ENCODE results near the gene DPEP2. TPM values are rescaled to one million over a fixed set of nuclear protein-coding genes. Genes with fewer than 3 reads are reported as not detected.

Gene DPEP2
- total and polyA plus RNA-seq, 2 donors, result 5.6 to 19.0 TPM

DNA sequence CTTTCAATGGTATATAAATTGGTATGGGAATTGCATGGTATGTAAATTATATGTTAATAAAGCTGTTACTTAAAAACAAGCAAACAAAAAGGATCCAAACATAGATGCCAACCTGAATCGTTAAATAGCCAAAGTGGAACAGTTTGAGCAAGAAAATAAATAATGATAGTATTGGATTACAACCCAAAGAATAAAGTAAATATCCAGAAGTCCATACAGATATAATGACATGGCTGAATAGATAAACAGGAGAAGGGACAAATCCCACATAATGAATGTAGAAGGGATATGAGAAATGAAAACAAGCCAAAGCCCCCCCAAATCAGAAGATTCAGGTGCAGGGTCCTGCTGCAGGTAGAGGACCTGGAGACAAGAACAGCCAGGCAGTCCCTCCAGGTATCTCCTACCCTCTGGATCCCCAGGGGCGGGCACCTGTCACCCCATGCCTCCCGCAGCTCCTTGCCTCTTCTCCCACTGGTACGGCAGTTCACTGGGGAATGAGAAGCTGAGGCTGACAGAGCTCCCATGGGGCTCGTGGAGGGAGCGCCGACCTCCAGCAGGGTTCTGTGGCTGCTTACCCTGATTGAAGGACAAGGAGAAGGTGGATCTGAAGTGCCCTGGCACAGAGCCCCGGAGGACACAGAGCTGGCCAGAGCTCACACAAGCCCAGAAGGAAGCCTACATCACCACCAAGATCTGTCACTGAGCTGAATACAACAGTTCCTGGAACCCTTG lies 45.5 kb downstream of the DPEP2 start:
- 98% methylated on average over 8 of the region's 8 CpGs for WGBS
- H3K9me3 ChIP-seq (ENCODE audit: control insufficient read depth in 2 of 2, insufficient read depth in 1 of 2, low read length in 1 of 2), result no peaks in the 10 kb centered on the region
- no peak overlapping the region for H3K27ac ChIP-seq (ENCODE audit: low read depth in 1 of 2, low read length in 1 of 2)
- no peaks in the 10 kb centered on the region for H3K4me1 ChIP-seq (ENCODE audit: control insufficient read depth in 2 of 2, insufficient read depth in 2 of 2, low read length in 2 of 2)
- H3K4me3 ChIP-seq (ENCODE audit: low read length in 2 of 2), result no peak overlapping the region
- H3K27me3 ChIP-seq (ENCODE audit: control insufficient read depth in 2 of 2, insufficient read depth in 1 of 2, low read length in 1 of 2), result no peaks in the 10 kb centered on the region
- no peak for DNase-seq (ENCODE audit: low read depth in 6 of 9, low spot score in 9 of 9)
- peaks cover 56 to 69% of the 10 kb centered on the region in 2 donors for H3K36me3 ChIP-seq (ENCODE audit: control insufficient read depth in 2 of 2, insufficient read depth in 2 of 2, low read length in 1 of 2)

DNA sequence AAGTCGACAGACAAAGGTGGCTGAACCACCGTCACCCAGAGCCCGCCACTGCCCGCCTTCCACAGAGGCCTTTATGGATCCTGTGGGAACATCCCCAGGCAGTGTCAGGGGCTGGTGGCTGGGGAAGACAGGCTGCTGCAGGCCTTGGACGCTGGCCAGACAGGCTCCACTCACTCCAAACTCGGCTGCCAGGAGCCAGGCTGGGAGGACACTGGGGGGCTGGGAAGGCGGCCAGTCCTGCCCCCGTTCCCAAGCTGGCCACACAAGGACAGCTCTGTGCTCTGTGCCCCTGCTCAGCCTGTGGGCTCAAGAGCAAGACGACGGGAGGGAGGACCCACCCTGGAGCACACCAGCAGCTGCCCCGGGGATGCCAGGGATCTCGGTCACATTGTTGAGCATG lies 47.8 kb downstream of the DPEP2 start:
- DNase-seq (ENCODE audit: low read depth in 6 of 9, low spot score in 9 of 9), result no peak
- Histone ChIP-seq H3K36me3 (ENCODE audit: control insufficient read depth in 2 of 2, insufficient read depth in 2 of 2, low read length in 1 of 2) (peaks cover 65 to 78% of the 10 kb centered on the region in 2 donors), H3K4me1 (ENCODE audit: control insufficient read depth in 2 of 2, insufficient read depth in 2 of 2, low read length in 2 of 2) (no peaks in the 10 kb centered on the region), H3K9me3 (ENCODE audit: control insufficient read depth in 2 of 2, insufficient read depth in 1 of 2, low read length in 1 of 2) (no peaks in the 10 kb centered on the region), H3K4me3 (ENCODE audit: low read length in 2 of 2) (no peak overlapping the region), H3K27me3 (ENCODE audit: control insufficient read depth in 2 of 2, insufficient read depth in 1 of 2, low read length in 1 of 2) (no peaks in the 10 kb centered on the region), H3K27ac (ENCODE audit: low read depth in 1 of 2, low read length in 1 of 2) (no peak overlapping the region)
- WGBS, result 95% methylated on average over 12 of the region's 12 CpGs

- 98% methylated on average over 16 of the region's 16 CpGs for WGBS
- H3K36me3 ChIP-seq (ENCODE audit: control insufficient read depth in 2 of 2, insufficient read depth in 2 of 2, low read length in 1 of 2), result peaks cover 75 to 83% of the 10 kb centered on the region in 2 donors
- no peak overlapping the region for H3K4me3 ChIP-seq (ENCODE audit: low read length in 2 of 2)
- no peaks in the 10 kb centered on the region for H3K9me3 ChIP-seq (ENCODE audit: control insufficient read depth in 2 of 2, insufficient read depth in 1 of 2, low read length in 1 of 2)
- no peaks in the 10 kb centered on the region for H3K4me1 ChIP-seq (ENCODE audit: control insufficient read depth in 2 of 2, insufficient read depth in 2 of 2, low read length in 2 of 2)
- no peaks in the 10 kb centered on the region for H3K27me3 ChIP-seq (ENCODE audit: control insufficient read depth in 2 of 2, insufficient read depth in 1 of 2, low read length in 1 of 2)
- H3K27ac ChIP-seq (ENCODE audit: low read depth in 1 of 2, low read length in 1 of 2), result no peak overlapping the region
- no peak for DNase-seq (ENCODE audit: low read depth in 6 of 9, low spot score in 9 of 9)
Observed at GRCh38 chr16:67950335-67950843, 48.9 kb downstream of the DPEP2 start.

GRCh38 chr16:67949645-67950044 lies 49.6 kb downstream of the DPEP2 start:
- 94% methylated on average over 11 of the region's 11 CpGs for WGBS
- no peak overlapping the region for H3K4me3 ChIP-seq (ENCODE audit: low read length in 2 of 2)
- H3K4me1 ChIP-seq (ENCODE audit: control insufficient read depth in 2 of 2, insufficient read depth in 2 of 2, low read length in 2 of 2), result no peaks in the 10 kb centered on the region
- H3K27me3 ChIP-seq (ENCODE audit: control insufficient read depth in 2 of 2, insufficient read depth in 1 of 2, low read length in 1 of 2), result no peaks in the 10 kb centered on the region
- no peak for DNase-seq (ENCODE audit: low read depth in 6 of 9, low spot score in 9 of 9)
- no peak overlapping the region for H3K27ac ChIP-seq (ENCODE audit: low read depth in 1 of 2, low read length in 1 of 2)
- H3K9me3 ChIP-seq (ENCODE audit: control insufficient read depth in 2 of 2, insufficient read depth in 1 of 2, low read length in 1 of 2), result no peaks in the 10 kb centered on the region
- H3K36me3 ChIP-seq (ENCODE audit: control insufficient read depth in 2 of 2, insufficient read depth in 2 of 2, low read length in 1 of 2), result peaks cover 76 to 83% of the 10 kb centered on the region in 2 donors

DNA sequence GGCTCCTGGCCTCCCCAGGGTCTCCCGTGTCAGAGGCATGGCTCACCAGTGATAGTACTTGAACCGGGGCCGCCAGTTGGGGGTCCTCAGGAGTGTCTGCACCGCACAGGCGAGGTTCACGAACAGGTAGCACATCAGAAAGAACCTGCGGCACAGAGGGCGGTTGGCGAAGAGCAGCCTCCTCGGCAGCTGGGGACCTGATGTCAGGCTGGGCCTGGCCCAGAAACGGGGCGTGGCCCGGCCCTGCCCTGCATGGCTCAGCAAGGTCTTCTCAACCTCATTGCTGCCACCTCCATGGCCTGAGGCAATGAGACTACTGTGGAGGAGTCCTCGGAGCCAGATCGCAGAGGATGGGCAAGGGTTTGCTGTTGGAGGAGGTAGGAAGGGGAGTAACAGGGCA lies 51.3 kb downstream of the DPEP2 start:
- no peak for DNase-seq (ENCODE audit: low read depth in 6 of 9, low spot score in 9 of 9)
- 99% methylated on average over 15 of the region's 15 CpGs for WGBS
- H3K27ac ChIP-seq (ENCODE audit: low read depth in 1 of 2, low read length in 1 of 2), result no peak overlapping the region
- no peaks in the 10 kb centered on the region for H3K9me3 ChIP-seq (ENCODE audit: control insufficient read depth in 2 of 2, insufficient read depth in 1 of 2, low read length in 1 of 2)
- peaks cover 82 to 89% of the 10 kb centered on the region in 2 donors for H3K36me3 ChIP-seq (ENCODE audit: control insufficient read depth in 2 of 2, insufficient read depth in 2 of 2, low read length in 1 of 2)
- H3K27me3 ChIP-seq (ENCODE audit: control insufficient read depth in 2 of 2, insufficient read depth in 1 of 2, low read length in 1 of 2), result no peaks in the 10 kb centered on the region
- H3K4me3 ChIP-seq (ENCODE audit: low read length in 2 of 2), result no peak overlapping the region
- no peaks in the 10 kb centered on the region for H3K4me1 ChIP-seq (ENCODE audit: control insufficient read depth in 2 of 2, insufficient read depth in 2 of 2, low read length in 2 of 2)

- no peak overlapping the region for H3K27ac ChIP-seq (ENCODE audit: low read depth in 1 of 2, low read length in 1 of 2)
- peaks cover 90 to 96% of the 10 kb centered on the region in 2 donors for H3K36me3 ChIP-seq (ENCODE audit: control insufficient read depth in 2 of 2, insufficient read depth in 2 of 2, low read length in 1 of 2)
- no peaks in the 10 kb centered on the region for H3K27me3 ChIP-seq (ENCODE audit: control insufficient read depth in 2 of 2, insufficient read depth in 1 of 2, low read length in 1 of 2)
- no peak overlapping the region for H3K4me3 ChIP-seq (ENCODE audit: low read length in 2 of 2)
- no peak for DNase-seq (ENCODE audit: low read depth in 6 of 9, low spot score in 9 of 9)
- 98% methylated on average over 28 of the region's 28 CpGs for WGBS
- no peaks in the 10 kb centered on the region for H3K9me3 ChIP-seq (ENCODE audit: control insufficient read depth in 2 of 2, insufficient read depth in 1 of 2, low read length in 1 of 2)
- H3K4me1 ChIP-seq (ENCODE audit: control insufficient read depth in 2 of 2, insufficient read depth in 2 of 2, low read length in 2 of 2), result no peaks in the 10 kb centered on the region
Observed at GRCh38 chr16:67946966-67947558, 52.2 kb downstream of the DPEP2 start.

DNA sequence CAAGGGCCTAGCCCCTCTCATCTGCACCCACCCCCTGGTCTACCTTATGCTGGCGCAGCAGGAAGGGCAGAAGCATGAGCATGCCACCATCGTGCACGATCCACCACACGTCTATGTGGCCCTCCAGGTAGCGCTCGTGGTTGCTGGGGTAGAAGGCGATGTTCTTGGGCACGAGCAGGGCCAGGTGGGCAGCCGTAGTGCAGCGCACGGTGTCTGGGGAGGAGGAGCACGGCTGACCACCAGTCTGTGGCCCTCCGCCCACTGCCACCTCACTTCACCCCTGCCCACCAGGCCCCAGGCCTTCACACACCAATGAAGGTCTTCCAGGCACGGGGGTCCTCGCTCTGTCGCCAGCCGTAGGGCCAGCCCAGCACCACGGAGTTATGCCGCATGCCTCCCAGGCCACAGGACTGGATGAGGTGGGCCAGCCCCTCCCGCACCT lies 53.1 kb downstream of the DPEP2 start:
- H3K4me1 ChIP-seq (ENCODE audit: control insufficient read depth in 2 of 2, insufficient read depth in 2 of 2, low read length in 2 of 2), result no peaks in the 10 kb centered on the region
- no peak overlapping the region for H3K27ac ChIP-seq (ENCODE audit: low read depth in 1 of 2, low read length in 1 of 2)
- H3K9me3 ChIP-seq (ENCODE audit: control insufficient read depth in 2 of 2, insufficient read depth in 1 of 2, low read length in 1 of 2), result no peaks in the 10 kb centered on the region
- no peak for DNase-seq (ENCODE audit: low read depth in 6 of 9, low spot score in 9 of 9)
- peaks cover 86 to 87% of the 10 kb centered on the region in 2 donors for H3K36me3 ChIP-seq (ENCODE audit: control insufficient read depth in 2 of 2, insufficient read depth in 2 of 2, low read length in 1 of 2)
- H3K4me3 ChIP-seq (ENCODE audit: low read length in 2 of 2), result no peak overlapping the region
- WGBS, result 98% methylated on average over 20 of the region's 20 CpGs
- H3K27me3 ChIP-seq (ENCODE audit: control insufficient read depth in 2 of 2, insufficient read depth in 1 of 2, low read length in 1 of 2), result no peaks in the 10 kb centered on the region

GRCh38 chr16:67945392-67945933 lies 53.8 kb downstream of the DPEP2 start:
- Histone ChIP-seq H3K9me3 (ENCODE audit: control insufficient read depth in 2 of 2, insufficient read depth in 1 of 2, low read length in 1 of 2) (no peaks in the 10 kb centered on the region), H3K4me3 (ENCODE audit: low read length in 2 of 2) (no peak overlapping the region), H3K36me3 (ENCODE audit: control insufficient read depth in 2 of 2, insufficient read depth in 2 of 2, low read length in 1 of 2) (peaks cover 80% of the 10 kb centered on the region in 2 donors), H3K27me3 (ENCODE audit: control insufficient read depth in 2 of 2, insufficient read depth in 1 of 2, low read length in 1 of 2) (no peaks in the 10 kb centered on the region), H3K4me1 (ENCODE audit: control insufficient read depth in 2 of 2, insufficient read depth in 2 of 2, low read length in 2 of 2) (peaks cover 0 to under 1% of the 10 kb centered on the region in 2 donors), H3K27ac (ENCODE audit: low read depth in 1 of 2, low read length in 1 of 2) (no peak overlapping the region)
- WGBS, result 98% methylated on average over 24 of the region's 24 CpGs
- no peak for DNase-seq (ENCODE audit: low read depth in 6 of 9, low spot score in 9 of 9)

DNA sequence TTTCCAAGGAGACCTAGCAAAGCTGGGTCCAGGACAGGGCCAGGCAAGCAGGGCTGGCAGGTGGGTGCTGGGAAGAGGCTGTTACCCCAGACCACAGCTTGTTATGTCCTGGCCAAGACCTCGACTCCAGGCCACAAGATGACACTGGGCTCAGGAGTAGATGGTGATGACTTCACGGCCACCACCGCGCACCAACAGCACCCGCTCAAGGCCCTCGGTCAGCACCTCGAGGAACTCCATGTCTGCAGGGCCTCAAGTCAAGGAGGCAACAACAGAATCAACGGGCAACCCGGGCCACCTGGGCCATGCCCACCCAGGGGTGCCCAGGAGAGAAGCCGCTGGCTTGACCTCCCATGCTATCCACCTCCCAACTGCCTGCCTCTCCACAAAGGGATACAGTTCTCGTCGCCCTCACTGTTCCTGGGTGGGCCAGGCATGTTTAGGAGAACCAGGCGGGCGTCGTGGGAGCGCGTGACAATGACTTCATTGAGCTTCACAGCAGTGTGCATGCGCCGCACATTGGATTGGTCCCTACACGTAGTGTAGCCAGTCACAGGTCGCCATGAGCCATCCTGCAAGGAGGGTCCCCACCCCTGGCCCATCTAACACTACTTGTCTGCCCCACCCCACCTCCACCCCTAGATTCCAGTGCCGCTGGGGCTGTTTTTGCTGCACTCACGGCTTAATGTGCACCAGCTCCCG lies 54.4 kb downstream of the DPEP2 start:
- peaks cover 74 to 78% of the 10 kb centered on the region in 2 donors for H3K36me3 ChIP-seq (ENCODE audit: control insufficient read depth in 2 of 2, insufficient read depth in 2 of 2, low read length in 1 of 2)

More for the DNA sequence above, 54.4 kb downstream of the DPEP2 start:
- Histone ChIP-seq H3K27me3 (ENCODE audit: control insufficient read depth in 2 of 2, insufficient read depth in 1 of 2, low read length in 1 of 2) (no peaks in the 10 kb centered on the region), H3K27ac (ENCODE audit: low read depth in 1 of 2, low read length in 1 of 2) (no peak overlapping the region), H3K9me3 (ENCODE audit: control insufficient read depth in 2 of 2, insufficient read depth in 1 of 2, low read length in 1 of 2) (no peaks in the 10 kb centered on the region), H3K4me1 (ENCODE audit: control insufficient read depth in 2 of 2, insufficient read depth in 2 of 2, low read length in 2 of 2) (peaks cover 4 to 7% of the 10 kb centered on the region in 2 donors), H3K4me3 (ENCODE audit: low read length in 2 of 2) (no peak overlapping the region)
- 98% methylated on average over 24 of the region's 24 CpGs for WGBS
- DNase-seq (ENCODE audit: low read depth in 6 of 9, low spot score in 9 of 9), result no peak

All from thymus (tissue), 11 donors.